GM19025 (cell line): ENCODE measurements around the gene RRAGD.
A peak's percentile ranks its signal among the peaks of the same experiment; 100 is the strongest.

Experiments
- ATAC-seq: cut with Tn5 transposase; IDR thresholded peaks from one replicate; pipeline ENCODE4 v1.9.1; 2021; ENCODE audit warnings: mild to moderate bottlenecking, low read depth, moderate library complexity; ENCODE audit not compliant: unreplicated experiment

The RRAGD gene

DNA sequence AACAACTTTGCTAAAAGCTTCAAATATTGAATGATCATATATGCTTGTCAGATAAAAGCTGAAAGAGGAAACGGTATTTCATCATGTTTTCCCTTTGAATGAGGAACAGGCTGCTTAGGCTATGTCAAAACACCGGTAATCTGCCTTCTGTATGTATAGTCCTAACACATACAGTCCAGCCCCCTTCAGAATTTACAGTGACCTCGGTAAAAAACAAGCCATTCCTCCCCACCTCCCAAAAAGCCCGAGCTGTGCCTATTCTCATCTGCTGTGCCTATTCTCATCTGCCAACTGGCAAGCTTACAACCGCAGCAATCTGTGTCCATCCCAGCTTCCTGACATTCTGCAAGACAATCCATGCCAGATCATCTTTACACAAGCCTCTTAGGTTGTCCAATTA, 32.8 kb downstream of the RRAGD start:
- no peak for ATAC-seq

DNA sequence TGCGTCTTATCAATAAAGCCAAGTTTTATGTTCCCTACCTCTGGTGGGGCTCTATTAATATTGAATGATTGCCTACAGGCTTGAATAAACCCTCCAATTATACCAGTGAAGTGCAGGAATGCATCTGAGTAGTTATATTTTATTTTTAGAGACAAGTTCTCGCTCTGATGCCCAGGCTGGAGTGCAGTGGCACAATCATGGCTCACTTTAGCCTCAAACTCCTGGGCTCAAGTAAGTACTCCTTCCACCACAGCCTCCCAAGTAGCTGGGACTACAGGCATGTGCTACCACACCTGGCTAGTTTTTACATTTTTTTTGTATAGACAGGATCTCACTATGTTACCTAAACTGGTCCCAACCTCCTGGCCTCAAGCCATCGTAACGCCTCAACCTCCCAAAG, 33.4 kb downstream of the RRAGD start:
- ATAC-seq, result no peak

DNA sequence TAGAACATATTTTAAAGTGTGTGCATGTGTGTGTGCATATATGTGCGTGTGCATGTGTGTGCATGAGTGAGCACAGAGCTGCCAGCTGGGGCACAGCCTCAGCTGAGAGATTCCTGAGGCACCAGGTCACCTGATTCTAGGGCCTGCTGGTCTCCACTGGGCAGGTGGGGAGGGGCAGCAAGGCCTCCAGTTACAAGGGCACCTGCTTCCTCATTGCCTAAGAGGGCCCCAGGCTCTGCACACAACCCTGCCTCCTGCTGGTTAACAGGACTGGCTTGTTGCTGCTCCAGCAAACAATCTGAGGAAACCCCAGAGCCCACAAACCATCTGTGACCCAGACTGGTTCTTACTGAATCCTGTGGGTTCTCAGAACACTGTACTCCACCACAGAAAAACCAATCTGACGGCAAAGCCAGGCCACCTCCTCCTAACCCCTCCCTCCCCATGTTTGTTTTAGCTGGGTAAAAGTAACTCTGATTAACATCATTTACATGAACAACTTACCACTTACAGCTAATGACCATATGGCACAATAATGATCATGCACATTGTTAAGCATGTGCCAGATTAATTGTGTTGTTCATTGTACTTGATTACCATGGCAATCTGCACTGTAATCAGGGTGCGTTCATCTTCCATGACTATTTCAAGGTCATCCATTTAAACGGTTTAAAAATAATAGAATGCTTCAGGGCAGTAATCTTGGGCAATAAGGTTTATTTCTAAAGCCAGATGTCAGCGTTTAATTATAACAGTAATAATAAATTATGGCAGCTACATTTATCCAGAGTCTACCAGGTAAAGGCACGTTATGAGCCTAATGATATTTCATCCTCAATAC, 36.4 kb downstream of the RRAGD start:
- peak; percentile 64 for ATAC-seq

DNA sequence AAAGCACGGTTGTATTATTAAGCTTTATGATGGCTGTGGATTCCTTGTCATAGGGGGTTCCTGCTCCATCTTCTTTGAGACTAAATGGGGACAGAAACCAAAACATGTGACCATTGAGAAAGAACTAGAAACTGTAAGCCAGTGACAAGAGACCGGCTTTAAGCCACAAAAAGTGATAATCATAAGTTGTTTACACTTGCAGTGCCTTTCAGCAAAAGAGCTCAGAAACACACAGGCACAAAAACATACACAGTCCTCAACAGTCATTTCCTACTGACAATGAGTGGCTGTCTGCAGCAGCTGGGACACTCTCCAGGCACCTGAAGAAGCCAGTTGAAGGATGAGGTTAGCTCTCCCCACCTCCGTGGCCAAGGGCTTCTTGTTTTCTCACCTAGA, 39.6 kb downstream of the RRAGD start:
- peak; percentile 36 for ATAC-seq

DNA sequence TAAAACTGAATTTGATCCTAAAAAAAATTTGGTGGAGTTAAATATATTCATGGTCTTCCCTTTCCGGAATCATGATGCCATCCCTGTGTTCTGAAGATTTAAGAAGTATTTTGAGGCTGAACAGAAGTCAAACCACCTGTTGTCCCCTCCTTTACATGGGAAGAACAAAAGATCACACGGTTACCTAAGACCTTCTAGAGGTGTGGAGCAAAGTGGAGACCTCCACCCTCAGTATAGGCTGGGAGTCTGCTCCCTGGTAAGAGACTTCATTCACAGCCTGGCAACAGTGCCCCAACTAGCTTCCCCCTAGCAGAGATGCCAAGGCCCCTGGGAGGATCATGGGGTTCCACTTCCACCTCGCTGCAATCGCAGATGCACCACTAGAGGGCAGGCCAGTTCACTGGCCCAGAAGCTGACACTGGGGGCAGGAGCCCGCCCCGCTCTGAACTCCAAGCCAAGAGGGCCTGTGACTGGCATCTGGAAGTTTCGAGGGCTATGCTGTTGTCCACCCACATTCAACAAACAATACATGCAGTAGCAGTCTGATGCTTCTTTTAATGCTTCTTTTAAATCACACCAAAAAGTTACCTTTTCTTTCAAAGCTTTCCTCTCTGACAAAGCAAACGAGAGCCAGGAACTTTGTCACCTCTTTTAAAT, 40.1 kb downstream of the RRAGD start:
- ATAC-seq, result peak; percentile 69

DNA sequence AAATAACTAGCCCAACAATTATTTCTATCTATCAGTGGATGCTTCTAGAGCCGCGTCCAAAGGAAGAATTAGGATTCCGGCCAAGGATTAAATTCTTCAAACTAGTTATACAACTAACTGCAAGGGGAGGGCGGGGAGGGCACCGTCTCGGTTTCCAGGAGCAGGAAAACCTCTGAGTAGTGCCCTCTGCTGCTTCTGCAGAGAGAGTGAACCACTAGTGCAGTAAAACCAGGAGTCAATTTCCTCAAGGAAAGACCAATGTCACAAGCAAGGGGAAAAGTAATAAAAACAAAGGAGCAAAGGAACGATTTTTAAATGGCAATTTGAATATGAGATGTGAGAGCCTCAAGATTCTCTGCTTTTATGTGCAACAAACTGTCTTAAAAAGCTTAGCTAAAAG, 43.1 kb downstream of the RRAGD start:
- ATAC-seq, result no peak

DNA sequence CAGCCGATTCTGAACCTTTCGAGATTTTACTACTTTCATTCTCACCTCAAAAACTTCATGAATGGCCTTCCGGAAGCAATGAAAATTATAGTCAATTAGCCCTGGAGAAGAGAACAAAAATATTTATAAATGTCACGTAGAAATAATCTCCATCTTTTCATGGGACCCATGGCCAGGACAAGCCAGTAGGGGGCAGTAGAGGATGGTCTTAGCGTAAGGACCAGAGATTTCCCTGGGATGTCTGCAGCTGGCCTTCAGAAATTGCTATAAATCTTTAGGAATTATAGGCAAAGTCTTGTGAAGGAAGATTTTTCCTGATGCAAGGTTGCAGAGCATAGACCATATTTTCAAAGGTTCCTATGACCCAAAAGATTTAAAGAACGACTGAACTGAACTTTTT, 44.0 kb downstream of the RRAGD start:
- ATAC-seq, result no peak

DNA sequence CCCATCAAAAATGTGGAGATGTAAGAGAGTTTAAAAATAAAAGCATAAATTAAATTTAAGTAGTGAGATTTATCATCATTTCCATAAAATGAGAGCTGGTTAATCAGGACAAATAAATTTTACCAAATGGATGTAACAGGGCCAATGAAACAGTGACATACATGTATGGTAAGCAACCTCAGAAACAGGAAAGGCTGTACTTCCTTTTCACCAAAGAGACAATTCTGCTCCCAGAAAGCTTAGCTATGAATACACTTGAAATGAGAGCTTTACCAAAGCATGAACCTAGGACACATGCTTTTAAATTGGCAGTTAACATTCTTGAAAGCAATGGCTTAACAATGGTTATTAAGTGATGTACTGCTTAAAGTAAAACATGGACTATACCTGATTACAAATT, 47.5 kb downstream of the RRAGD start:
- ATAC-seq, result no peak

DNA sequence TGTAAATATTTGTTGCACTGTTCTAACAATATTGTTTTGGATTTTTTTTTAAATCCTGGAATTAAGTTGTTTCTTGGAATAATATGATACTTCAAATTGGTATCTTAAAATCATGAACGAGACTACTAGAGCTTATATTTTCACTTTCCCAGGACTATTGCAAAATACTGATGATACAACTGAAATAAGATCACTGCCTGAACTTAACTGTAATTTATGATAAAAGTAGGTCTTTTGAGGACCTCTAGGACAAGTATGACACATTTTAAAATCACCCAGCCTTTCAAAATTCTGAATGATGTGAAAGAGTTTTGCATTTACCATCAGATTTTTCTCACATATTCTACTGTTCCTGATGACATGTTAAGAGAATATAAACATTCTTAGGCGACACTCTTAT, 50.9 kb downstream of the RRAGD start:
- no peak for ATAC-seq

DNA sequence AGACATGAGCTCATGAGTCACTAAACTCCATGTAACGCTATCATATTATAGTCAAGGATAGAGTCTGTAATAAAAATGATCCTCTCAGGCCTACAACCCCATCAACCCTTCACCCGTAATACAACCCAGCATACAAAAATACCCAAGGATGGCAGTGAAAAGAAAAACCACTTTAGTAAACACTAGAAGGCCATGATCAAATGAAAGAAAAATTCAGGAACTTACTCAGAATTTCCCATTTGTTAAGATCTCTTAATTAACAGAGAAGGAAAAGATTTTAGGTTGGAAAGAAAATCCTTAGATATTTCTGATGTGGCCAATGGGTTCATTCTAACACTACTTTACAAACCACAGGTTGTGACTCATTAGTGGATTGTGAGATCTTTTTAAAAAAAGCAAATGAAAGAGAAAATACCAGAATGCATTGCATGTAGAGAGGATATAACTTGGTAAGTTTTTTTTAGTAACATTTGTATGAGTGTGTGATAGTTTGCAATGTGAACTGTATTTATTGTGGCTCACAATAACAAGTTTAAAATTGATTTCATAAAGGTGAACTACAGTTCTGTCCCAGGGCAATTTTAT, 51.6 kb downstream of the RRAGD start:
- peak; percentile 51 for ATAC-seq

DNA sequence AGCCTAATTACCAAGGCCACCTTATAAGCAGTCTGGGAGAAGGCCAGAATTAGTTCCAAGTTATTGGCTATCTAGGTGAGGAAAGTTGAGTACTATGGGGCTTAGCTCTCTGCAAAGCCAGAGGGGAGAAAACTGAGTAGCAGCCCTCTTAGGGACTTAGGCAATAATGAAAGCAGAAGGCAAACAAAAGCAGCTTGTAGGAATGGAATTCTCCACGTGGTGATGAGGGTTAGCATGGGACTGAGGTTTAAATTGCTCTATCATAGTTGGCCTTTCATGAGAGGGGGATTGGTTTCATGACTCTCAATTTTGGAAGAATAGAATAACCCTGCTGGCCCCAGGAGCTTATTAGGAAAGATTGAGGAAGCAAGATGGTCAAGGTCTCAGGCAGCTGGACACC, 52.5 kb downstream of the RRAGD start:
- ATAC-seq, result no peak

DNA sequence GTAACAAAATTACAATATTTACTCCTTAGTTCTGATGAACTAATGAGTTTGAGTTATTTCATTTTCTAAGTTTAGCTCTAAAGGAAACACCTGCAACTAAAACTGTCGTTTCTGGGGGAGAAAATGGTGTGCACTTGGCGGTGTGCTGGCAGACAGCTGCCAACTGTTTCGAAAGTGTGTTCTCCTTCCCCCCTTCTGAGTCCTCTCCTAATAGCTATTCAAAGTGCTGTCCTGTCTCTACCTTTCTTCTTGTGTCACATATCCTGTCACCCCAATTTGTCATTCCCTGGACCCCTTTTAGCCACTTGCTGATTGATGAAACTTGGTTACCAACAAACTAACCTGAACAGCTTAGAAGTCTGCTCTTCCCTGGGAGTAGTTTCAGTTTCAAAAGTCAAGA, 54.7 kb downstream of the RRAGD start:
- ATAC-seq, result peak; percentile 39

DNA sequence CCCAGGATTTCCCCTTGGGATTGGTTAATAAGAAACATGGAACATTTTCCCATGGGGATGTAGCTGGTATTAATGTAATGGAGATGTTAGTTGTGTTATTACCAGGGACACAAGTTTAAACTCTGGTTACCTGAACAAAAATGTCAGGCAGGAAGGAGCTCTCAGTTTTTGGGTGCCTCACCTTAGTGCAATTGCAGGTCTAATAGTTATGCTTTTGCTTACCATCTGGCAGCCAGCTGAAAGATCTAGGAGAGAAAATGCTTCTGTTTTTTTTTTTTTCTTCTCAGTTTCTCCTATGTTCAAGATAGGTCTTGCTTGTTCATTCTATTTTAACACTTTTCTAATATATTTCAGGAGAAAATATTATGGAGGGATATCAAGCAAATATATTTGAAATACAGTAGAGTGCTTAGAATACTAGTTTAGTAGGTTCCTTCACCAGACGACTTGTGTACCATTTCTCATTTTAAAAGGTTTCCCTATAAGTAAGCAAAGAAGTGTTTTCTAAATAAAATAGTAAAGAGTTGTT, 55.4 kb downstream of the RRAGD start:
- no peak for ATAC-seq

DNA sequence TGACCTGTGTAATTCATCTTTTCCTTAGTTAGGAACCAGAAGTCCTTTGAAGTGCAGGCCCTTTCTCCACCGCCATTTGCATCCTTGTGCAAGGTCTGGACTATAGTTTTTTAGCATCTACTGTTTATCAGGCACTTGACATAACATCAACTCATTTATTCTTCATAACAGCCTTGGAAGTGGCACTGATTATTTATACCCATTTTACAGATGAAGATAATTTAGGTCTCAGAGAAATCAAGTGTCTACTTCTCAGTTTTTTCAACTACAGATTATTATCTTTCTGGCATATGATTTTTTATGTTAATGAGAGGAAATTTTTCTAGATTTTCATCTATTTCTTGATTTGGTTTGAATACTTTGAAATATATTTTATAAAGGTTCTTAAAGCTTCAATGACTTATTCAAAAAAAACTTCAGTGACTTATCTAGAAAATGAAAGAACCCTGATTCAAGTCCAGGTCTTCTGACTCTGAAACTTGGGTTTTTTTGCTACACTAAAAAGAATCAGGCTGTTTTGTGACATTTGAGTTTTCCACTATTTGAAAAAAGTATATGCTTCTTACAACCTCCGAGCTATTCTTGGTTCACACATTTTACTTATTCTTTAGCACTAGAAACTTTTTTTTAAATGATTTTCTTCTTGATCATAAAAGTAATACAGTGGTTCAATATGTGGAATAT, 56.4 kb downstream of the RRAGD start:
- ATAC-seq, result no peak

DNA sequence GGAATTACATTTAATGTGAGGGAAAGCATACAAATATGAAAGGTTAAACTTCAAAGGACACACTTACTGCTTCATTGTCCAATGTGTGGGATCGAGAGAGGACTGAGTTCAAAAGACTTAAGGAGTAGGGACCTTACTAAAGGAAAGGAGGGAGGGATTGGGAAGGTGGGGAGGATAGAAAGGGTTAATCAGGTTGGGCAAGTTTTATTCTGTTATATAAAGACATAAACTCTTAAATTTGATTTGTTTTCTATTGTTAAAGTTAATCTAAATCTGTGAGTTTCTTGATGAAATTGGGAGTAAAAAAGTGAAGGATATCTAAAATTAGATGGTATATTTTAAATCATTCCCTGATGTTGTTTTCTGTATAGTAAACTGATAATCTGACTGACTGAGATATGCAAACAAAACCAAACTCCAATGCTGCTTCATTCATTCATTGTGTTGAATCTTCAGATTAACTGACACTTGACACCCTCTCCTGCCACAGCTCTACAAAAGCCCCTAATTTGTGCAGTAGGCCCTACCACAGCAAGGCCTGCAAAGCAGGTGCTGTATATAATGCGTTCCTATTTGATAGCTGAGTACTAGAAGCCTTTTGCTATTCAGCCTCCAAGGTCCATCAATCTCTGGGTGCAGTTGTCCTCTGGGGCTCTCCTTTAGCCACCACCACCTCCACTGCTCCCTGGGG, 58.2 kb downstream of the RRAGD start:
- no peak for ATAC-seq

DNA sequence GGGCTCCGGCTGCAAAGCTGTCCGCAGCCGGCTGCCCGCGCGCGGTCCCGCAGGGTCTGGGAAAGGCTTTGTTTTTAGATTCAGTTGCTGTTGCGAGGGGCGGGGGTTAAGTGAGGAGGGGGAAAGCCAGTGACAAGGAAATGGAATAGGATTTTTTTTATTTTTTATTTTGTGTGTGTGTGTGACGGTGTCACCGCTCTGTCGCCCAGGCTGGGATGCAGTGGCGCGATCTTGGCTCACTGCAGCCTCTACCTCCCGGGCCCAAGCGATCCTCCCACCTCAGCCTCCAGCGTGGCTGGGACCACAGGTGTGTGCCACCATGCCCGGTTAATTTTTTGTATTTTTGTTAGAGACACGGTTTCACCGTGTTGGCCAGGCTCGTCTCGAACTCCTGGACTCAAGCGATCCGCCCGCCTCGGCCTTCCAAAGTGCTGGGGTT, 58.9 kb downstream of the RRAGD start:
- no peak for ATAC-seq

DNA sequence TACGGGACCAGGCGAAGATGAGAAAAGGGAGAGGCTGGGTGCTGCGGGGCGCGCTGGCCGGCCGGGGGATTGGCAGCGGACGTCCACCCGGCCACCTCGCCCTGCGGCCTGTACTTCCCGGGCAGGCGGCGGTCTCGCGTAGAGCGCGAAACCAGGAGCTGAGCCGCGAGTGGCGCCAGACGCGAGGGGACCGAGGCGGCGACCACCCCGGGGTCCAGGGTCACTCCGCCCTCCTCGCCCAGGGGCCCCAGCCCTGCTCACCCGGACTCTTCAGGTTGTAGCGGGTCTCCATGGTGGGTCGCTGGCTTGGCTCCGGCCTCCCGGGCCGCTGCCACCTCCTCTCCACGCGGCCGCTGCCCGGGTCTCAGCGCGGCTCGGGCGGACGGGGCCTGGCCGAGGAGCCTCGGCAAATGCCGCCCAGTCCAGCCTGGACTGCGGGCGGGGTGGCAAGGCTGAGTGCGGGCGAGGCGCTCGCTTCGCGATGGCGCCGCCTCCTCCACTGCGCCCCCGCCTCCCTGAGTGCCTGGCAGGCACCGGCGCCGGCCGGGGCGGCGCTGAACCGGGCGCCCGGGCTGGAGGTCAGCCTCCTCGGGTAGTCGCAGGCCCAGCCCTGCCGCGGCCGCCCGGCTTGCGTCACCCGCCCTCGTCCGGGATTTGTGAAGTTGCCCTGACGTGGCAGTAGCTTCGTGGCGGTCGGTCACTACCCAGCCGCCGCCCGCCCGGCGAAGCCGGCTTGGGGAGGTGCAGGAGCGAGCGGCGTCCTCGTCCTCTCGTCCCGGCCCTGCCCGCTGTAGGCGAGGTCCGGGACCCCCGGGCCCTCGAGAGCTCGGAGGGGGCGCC, 59.6 kb downstream of the RRAGD start, which contains the start of gene UBE2J1:
Gene UBE2J1 (minus strand): TSS at position 445 of the 840 bp plus-strand sequence. CDS start 153 bp downstream, at position 292.
- peak; percentile 55 for ATAC-seq

DNA sequence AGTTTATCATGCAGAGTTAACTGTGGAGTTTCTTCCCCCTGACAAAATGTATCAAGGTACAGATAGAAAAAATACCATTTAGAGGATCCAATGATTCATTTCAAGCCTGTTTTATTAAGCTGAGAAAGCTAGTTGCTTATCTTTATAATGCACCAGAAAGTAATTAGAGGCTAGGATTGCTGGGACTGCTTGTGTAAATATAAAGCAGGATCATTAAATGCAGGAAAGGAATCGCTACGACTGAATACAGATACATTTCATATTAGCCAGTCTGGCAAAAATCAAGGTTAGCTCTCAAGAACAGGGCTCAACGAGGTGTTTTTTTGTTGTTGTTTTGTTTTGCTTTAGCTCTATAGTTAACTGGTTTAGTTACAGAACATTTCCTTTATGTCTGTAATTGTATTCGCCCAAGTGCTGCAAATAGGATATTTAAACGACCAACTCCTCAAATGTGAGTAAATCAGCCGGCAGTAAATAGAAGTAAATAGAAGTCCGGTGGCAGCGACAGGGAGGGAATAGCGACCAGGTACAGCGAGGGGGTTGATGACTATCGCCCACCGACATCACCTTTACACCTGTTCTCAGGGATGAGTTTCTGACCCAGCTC, 60.3 kb downstream of the RRAGD start:
- ATAC-seq, result no peak
